PC-9 (cell line): ENCODE data around the gene CYTH3. TPM values are rescaled to one million over a fixed set of nuclear protein-coding genes. Genes with fewer than 3 reads are reported as not detected.

ENCODE experiments used
- BruUV-seq: library from RNA; stranded (reverse); fragments of 400-500 nt; replicated peaks from 2 replicates; lab custom pipeline; 2021; lab: Mats Ljungman, UMichigan
- CTCF ChIA-PET: fragments of 300-600 bp; sonication (Branson Sonifier 250); formaldehyde crosslinking; loops from one replicate; lab custom pipeline; 2022; ENCODE audit warnings: antibody characterized with exemption; lab: Charles Lee
- POLR2A ChIA-PET: fragments of 300-600 bp; sonication (Branson Sonifier 250); formaldehyde crosslinking; loops from one replicate; lab custom pipeline; 2022; ENCODE audit warnings: antibody characterized with exemption; ENCODE audit not compliant: unreplicated experiment; lab: Charles Lee
- DNase-seq, 2 experiments: peaks; one replicate each; pipeline versions ENCODE4 v3.0.0 to v3.0.0-alpha.2; 2015 to 2022; ENCODE audit warnings: mixed read lengths in 1 of 2
- H2AFZ ChIP-seq: fragments of 200-600 bp; sonication (generic); 2 replicates; pipeline ENCODE4 v1.8.1; 2017; ENCODE audit warnings: antibody characterized with exemption
- H3F3A ChIP-seq: fragments of 200-600 bp; sonication (generic); 2 replicates; pipeline ENCODE4 v1.8.1; 2017; ENCODE audit warnings: antibody characterized with exemption, mild to moderate bottlenecking, low read depth; ENCODE audit not compliant: insufficient read depth
- H3K27ac ChIP-seq: fragments of 200-600 bp; sonication (generic); 2 replicates; pipeline ENCODE4 v1.6.1; 2016; ENCODE audit warnings: mixed run types
- H3K27me3 ChIP-seq: fragments of 200-600 bp; sonication (generic); 2 replicates; pipeline ENCODE4 v1.6.1; 2016; ENCODE audit warnings: low read depth, mixed run types; ENCODE audit not compliant: insufficient read depth
- H3K36me3 ChIP-seq: fragments of 200-600 bp; sonication (generic); 2 replicates; pipeline ENCODE4 v1.6.1; 2016; ENCODE audit warnings: low read depth, mixed run types
- H3K4me1 ChIP-seq: fragments of 200-600 bp; sonication (generic); replicated peaks from 2 replicates; pipeline ENCODE4 v1.6.1; 2016; ENCODE audit warnings: mixed run types; ENCODE audit not compliant: insufficient read depth
- H3K4me2 ChIP-seq: fragments of 200-600 bp; sonication (generic); 2 replicates; pipeline ENCODE4 v1.6.1; 2017; ENCODE audit warnings: mixed run types
- H3K4me3 ChIP-seq: fragments of 200-600 bp; sonication (generic); 2 replicates; pipeline ENCODE4 v1.6.1; 2016; ENCODE audit warnings: mixed run types
- H3K79me2 ChIP-seq: fragments of 200-600 bp; sonication (generic); 2 replicates; pipeline ENCODE4 v1.6.1; 2017; ENCODE audit warnings: low read depth, mixed run types
- H3K9me2 ChIP-seq: fragments of 200-600 bp; sonication (generic); 2 replicates; pipeline ENCODE4 v1.8.1; 2017; ENCODE audit warnings: mild to moderate bottlenecking; ENCODE audit not compliant: insufficient read depth
- H3K9me3 ChIP-seq: fragments of 200-600 bp; sonication (generic); 2 replicates; pipeline ENCODE4 v1.8.1; 2016; ENCODE audit warnings: low read depth; ENCODE audit not compliant: insufficient read depth
- H4K20me1 ChIP-seq: fragments of 200-600 bp; sonication (generic); 2 replicates; pipeline ENCODE4 v1.8.1; 2017; ENCODE audit not compliant: insufficient read depth
- EZH2 ChIP-seq: fragments of 200-600 bp; sonication (generic); IDR thresholded peaks from 2 replicates; pipeline ENCODE4 v1.8.0; 2017; ENCODE audit warnings: antibody characterized with exemption, low read depth
- intact Hi-C: fragments of 100-400 bp; cut with micrococcal nuclease; formaldehyde crosslinking; loops from one replicate; pipeline ENCODE4 v1.10.0; 2022; ENCODE audit not compliant: unreplicated experiment
- total RNA-seq: library from RNA; stranded (reverse); gene quantifications from 2 replicates; pipeline ENCODE4 v1.2.3, GENCODE V29; 2021
- TF ChIP-seq, protein P1 (sequence below): fragments of 200-600 bp; sonication (generic); conservative IDR thresholded peaks from 2 replicates; pipeline ENCODE4 v1.6.1; 2017; ENCODE audit warnings: mixed run types, antibody characterized with exemption, mild to moderate bottlenecking, moderate library complexity

CYTH3 gene
- total RNA-seq, 1 experiment from 2014 or later, result 84.4 TPM

DNA sequence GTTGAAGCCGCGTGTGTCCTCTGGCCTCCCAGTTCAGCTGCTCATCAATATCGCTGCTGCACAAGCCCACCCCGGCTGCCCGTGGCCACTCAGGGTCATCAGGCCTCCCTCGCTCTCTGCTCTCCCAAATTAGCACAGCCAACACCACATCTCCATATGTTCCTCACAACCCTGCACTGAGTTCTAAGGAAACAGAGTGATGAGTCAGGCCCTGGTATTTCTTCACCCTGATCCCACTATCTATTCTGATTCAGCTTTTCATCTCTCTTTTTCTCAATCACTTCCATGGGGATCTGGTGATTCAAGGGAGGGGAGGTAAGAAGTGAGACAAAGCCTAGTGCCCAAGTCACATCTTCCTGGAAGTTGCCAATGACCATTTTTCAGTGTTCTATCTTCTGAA is 23.8 kb downstream of the CYTH3 start:
- intact Hi-C loops, result no loop called here
- CTCF ChIA-PET, result interaction anchor here (0.6 kb wide), 1 partner anchor 37 kb away, joined by 4 read pairs; no protein-coding TSS in a partner anchor
- Histone ChIP-seq H3K79me2 (peaks cover 30% of the 10 kb centered on the region), H3K4me2 (no peak overlapping the region), H4K20me1 (no peaks in the 10 kb centered on the region), H3K9me3 (peaks cover 2% of the 10 kb centered on the region; the same call in 1 of the 2 replicates), H3K36me3 (no peaks in the 10 kb centered on the region), H3K4me3 (no peak overlapping the region), H3K27me3 (no peaks in the 10 kb centered on the region), H3K27ac (no peak overlapping the region), H3K9me2 (no peaks in the 10 kb centered on the region), H2AFZ (no peak overlapping the region), H3K4me1 (no peaks in the 10 kb centered on the region), H3F3A (peaks cover 7% of the 10 kb centered on the region; the same call in 1 of the 2 replicates)
- TF ChIP-seq, protein P1, sequence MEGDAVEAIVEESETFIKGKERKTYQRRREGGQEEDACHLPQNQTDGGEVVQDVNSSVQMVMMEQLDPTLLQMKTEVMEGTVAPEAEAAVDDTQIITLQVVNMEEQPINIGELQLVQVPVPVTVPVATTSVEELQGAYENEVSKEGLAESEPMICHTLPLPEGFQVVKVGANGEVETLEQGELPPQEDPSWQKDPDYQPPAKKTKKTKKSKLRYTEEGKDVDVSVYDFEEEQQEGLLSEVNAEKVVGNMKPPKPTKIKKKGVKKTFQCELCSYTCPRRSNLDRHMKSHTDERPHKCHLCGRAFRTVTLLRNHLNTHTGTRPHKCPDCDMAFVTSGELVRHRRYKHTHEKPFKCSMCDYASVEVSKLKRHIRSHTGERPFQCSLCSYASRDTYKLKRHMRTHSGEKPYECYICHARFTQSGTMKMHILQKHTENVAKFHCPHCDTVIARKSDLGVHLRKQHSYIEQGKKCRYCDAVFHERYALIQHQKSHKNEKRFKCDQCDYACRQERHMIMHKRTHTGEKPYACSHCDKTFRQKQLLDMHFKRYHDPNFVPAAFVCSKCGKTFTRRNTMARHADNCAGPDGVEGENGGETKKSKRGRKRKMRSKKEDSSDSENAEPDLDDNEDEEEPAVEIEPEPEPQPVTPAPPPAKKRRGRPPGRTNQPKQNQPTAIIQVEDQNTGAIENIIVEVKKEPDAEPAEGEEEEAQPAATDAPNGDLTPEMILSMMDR, result no peak
- TF ChIP-seq EZH2, result no peak
- BruUV-seq, result no TSS peak
- DNase-seq, result no peak
- POLR2A ChIA-PET, result no interaction called here

DNA sequence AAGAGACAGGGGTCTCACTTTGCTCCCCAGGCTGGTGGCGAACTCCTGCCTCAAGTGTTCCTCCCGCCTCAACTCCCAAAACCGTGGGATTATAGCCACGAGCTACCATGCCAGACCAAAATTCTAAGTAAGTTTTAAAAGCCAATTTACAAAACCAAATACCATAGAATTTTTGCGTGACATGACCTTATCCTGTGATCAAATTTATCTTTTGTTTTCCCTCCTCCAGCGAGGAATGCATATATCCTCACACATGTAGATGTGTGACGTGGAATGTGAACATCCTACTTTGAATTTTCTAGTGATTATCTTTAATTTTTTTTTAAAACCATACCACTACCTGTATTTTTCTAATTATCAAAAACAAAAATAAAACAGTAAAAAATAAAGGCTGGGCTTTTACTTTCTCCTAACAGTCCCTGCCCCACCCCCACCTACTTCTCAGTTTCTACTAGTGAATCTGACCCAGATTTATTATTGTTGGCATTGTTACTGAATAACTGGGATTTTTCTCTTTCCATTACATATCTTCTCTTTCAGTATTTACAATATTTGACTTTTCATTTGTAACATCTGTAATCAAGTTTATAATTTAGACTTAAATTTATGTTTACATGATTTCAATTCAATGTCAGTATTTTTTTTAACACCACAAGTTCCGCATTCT is 26.0 kb downstream of the CYTH3 start:
- no peaks in the 10 kb centered on the region for H3K9me2 ChIP-seq
- POLR2A ChIA-PET, result no interaction called here
- no peak for DNase-seq
- intact Hi-C loops, result no loop called here
- TF ChIP-seq EZH2, result no peak
- TF ChIP-seq, protein P1, result no peak
- CTCF ChIA-PET, result interaction anchor here (0.6 kb wide), 1 partner anchor 249 kb away, joined by 5 read pairs; no protein-coding TSS in a partner anchor
- peaks cover 22% of the 10 kb centered on the region for H3K79me2 ChIP-seq
- H3K4me2 ChIP-seq, result no peak overlapping the region
- no peak overlapping the region for H3K4me3 ChIP-seq
- no peaks in the 10 kb centered on the region for H3K27me3 ChIP-seq
- no peaks in the 10 kb centered on the region for H3K4me1 ChIP-seq
- H3K36me3 ChIP-seq, result no peaks in the 10 kb centered on the region
- H4K20me1 ChIP-seq, result no peaks in the 10 kb centered on the region
- no TSS peak for BruUV-seq
- H2AFZ ChIP-seq, result no peak overlapping the region
- H3K9me3 ChIP-seq, result peaks cover 2% of the 10 kb centered on the region; the same call in 1 of the 2 replicates
- peaks cover 4% of the 10 kb centered on the region; the same call in 1 of the 2 replicates for H3F3A ChIP-seq
- no peak overlapping the region for H3K27ac ChIP-seq

DNA sequence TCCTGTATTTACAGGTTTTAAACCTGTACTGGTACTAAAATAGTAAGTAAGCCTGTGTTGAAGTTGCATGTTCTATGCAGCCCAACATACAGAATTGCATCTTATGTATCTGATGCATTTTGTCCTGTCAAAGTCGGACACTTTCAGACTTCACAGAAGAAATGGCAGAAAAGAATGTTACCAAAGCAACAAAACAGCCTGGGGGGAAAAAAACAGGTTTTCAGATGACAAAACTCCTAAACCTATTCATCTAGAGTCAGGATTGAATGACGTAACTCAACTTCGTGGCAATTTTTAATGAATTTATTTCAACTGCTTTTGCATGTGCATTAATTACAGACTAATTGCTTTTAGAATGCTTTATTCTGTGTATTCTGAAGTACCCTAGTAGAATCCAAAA is 28.4 kb downstream of the CYTH3 start:
- Histone ChIP-seq H3K9me3 (peaks cover 2% of the 10 kb centered on the region; the same call in 1 of the 2 replicates), H3K27me3 (no peaks in the 10 kb centered on the region), H3K4me2 (no peak overlapping the region), H3K4me3 (no peak overlapping the region), H4K20me1 (peaks cover 3% of the 10 kb centered on the region; the same call in 1 of the 2 replicates), H3F3A (peaks cover 3% of the 10 kb centered on the region; the same call in 1 of the 2 replicates), H3K36me3 (no peaks in the 10 kb centered on the region), H3K4me1 (no peaks in the 10 kb centered on the region), H2AFZ (no peak overlapping the region), H3K27ac (no peak overlapping the region), H3K79me2 (peaks cover 24% of the 10 kb centered on the region), H3K9me2 (no peaks in the 10 kb centered on the region; the same call in 1 of the 2 replicates)
- no TSS peak for BruUV-seq
- intact Hi-C loops, result no loop called here
- DNase-seq, result no peak
- TF ChIP-seq EZH2, result no peak
- TF ChIP-seq, protein P1, result no peak
- POLR2A ChIA-PET, result no interaction called here
- CTCF ChIA-PET, result no interaction called here
